Measurements from ENCODE around the gene PCAT7. TPM values are rescaled to one million over a fixed set of nuclear protein-coding genes. Genes with fewer than 3 reads are reported as not detected.
"Not testable (repeated sequence)": the region's sequence is repeated elsewhere in the genome, so short reads cannot be mapped to it uniquely, and the experiment has no call there.

PCAT7 gene
- polyA plus RNA-seq, 1 of the 3 experiments (the other 2 are of a cell fraction) = not detected

- no peak overlapping the region for H3K4me2 ChIP-seq
- no peaks in the 10 kb centered on the region for H3K36me3 ChIP-seq (replicated peaks in 1 of 2; ENCODE audit: control insufficient read depth in 1 of 2, insufficient read depth in 2 of 2, low read length in 1 of 2)
- H4K20me1 ChIP-seq (ENCODE audit: insufficient read depth) = no peaks in the 10 kb centered on the region
- no peak overlapping the region for H3K9ac ChIP-seq
- no peak for TF ChIP-seq TAF1 (IDR thresholded peaks at IDR 0.05; ENCODE audit: borderline replicate concordance, low read depth, low read length)
- no peak for TF ChIP-seq SIN3A (IDR thresholded peaks at IDR 0.05; ENCODE audit: borderline replicate concordance, low read depth, low read length)
- no peak for TF ChIP-seq FOSL2 (IDR thresholded peaks at IDR 0.05; ENCODE audit: borderline replicate concordance, low read depth)
- no peak for TF ChIP-seq EZH2phosphoT487 (IDR thresholded peaks at IDR 0.05; ENCODE audit: borderline replicate concordance, low read depth)
- no peak for TF ChIP-seq ZBTB33 (IDR thresholded peaks at IDR 0.05; ENCODE audit: borderline replicate concordance, low read depth)
- no peak for TF ChIP-seq ELF1 (IDR thresholded peaks at IDR 0.05)
- TF ChIP-seq TCF12 (IDR thresholded peaks at IDR 0.05) = no peak
- no peak for TF ChIP-seq YY1 (IDR thresholded peaks at IDR 0.05; ENCODE audit: low read depth)
- no peak for TF ChIP-seq SMC3 (IDR thresholded peaks at IDR 0.05; ENCODE audit: low read depth, low read length)
- TF ChIP-seq, protein P1, sequence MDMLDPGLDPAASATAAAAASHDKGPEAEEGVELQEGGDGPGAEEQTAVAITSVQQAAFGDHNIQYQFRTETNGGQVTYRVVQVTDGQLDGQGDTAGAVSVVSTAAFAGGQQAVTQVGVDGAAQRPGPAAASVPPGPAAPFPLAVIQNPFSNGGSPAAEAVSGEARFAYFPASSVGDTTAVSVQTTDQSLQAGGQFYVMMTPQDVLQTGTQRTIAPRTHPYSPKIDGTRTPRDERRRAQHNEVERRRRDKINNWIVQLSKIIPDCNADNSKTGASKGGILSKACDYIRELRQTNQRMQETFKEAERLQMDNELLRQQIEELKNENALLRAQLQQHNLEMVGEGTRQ (IDR thresholded peaks at IDR 0.05; ENCODE audit: borderline replicate concordance, low read depth, low read length) = no peak
- H3K4me3 ChIP-seq (ENCODE audit: low read depth in 2 of 2, low read length in 1 of 2) = no peak overlapping the region
- POLR2A ChIA-PET = no interaction called here
- no peaks in the 10 kb centered on the region for H3F3A ChIP-seq (replicated peaks; ENCODE audit: insufficient read depth)
- no peaks in the 10 kb centered on the region for H3K79me2 ChIP-seq (ENCODE audit: insufficient read depth)
- H3K9me2 ChIP-seq = no peaks in the 10 kb centered on the region
- no peak overlapping the region; a peak in 1 of 4 replicates for H3K27ac ChIP-seq (ENCODE audit: low read depth in 2 of 2, low read length in 1 of 2)
- no peaks in the 10 kb centered on the region for H3K9me3 ChIP-seq
- CTCF ChIA-PET = no interaction called here
- DNase-seq = peak; percentile 35
- 79% methylated on average over 8 of the region's 8 CpGs for WGBS (ENCODE audit: low lambda C conversion rate)
- H2AFZ ChIP-seq (ENCODE audit: low read depth) = no peak overlapping the region
- peaks cover 0 to 7% of the 10 kb centered on the region in 2 experiments; a peak in 1 of 4 replicates for H3K4me1 ChIP-seq (ENCODE audit: control insufficient read depth in 1 of 2, insufficient read depth in 2 of 2, low read depth in 1 of 2, low read length in 1 of 2)
- no peaks in the 10 kb centered on the region for H3K27me3 ChIP-seq (ENCODE audit: insufficient read depth)
Measured at GRCh38 chr9:94591876-94592275, 37.0 kb downstream of the PCAT7 start.

- H3K79me2 ChIP-seq (ENCODE audit: insufficient read depth); H2AFZ ChIP-seq (ENCODE audit: low read depth); H3K4me2 ChIP-seq; DNase-seq; H3K4me1 ChIP-seq (ENCODE audit: control insufficient read depth in 1 of 2, insufficient read depth in 2 of 2, low read depth in 1 of 2, low read length in 1 of 2); H3K9ac ChIP-seq; H3K36me3 ChIP-seq (replicated peaks in 1 of 2; ENCODE audit: control insufficient read depth in 1 of 2, insufficient read depth in 2 of 2, low read length in 1 of 2); H4K20me1 ChIP-seq (ENCODE audit: insufficient read depth); H3K9me2 ChIP-seq; H3K27ac ChIP-seq (ENCODE audit: low read depth in 2 of 2, low read length in 1 of 2); POLR2A ChIA-PET; H3F3A ChIP-seq (replicated peaks; ENCODE audit: insufficient read depth); H3K4me3 ChIP-seq (ENCODE audit: low read depth in 2 of 2, low read length in 1 of 2); H3K27me3 ChIP-seq (ENCODE audit: insufficient read depth); H3K9me3 ChIP-seq; CTCF ChIA-PET: not testable (repeated sequence)
- 56% methylated on average over 7 of the region's 7 CpGs for WGBS (ENCODE audit: low lambda C conversion rate)
Measured at GRCh38 chr9:94592683-94593082, 37.8 kb downstream of the PCAT7 start.
